NCI-H1694 treated with DMSO at 0.1 percent for 48 hours (cell line): ENCODE data around the gene SLC35F3.
A peak's percentile ranks its signal among the peaks of the same experiment; 100 is the strongest.
"Not testable (repeated sequence)": the region's sequence is repeated elsewhere in the genome, so short reads cannot be mapped to it uniquely, and the experiment has no call there.

Source experiments
- DNase-seq: peaks from one replicate; lab custom pipeline; 2025; lab: John Stamatoyannopoulos, UW

Gene SLC35F3

GRCh38 chr1:234292011-234292410, 387.5 kb downstream of the SLC35F3 start:
- no peak for DNase-seq

DNA sequence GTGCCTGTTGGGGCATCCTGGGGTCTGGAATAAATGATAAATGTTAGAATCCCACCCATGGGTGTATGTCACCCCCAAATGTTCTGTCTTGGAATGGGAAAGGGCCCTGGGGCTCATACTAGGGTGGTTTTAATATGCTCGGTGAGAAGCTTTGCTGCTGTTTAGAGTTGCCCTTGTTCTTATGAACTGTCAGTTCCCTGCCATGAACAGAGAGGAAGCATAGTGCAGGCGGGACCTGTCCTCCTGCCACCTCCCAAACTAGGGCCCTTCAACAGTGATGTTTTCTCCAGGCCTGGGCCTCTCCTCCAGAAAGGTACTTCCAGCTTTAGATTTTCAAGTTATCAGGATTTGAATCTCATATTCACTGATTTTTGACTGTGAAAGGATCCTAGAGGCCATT, 388.1 kb downstream of the SLC35F3 start:
- no peak for DNase-seq

DNA sequence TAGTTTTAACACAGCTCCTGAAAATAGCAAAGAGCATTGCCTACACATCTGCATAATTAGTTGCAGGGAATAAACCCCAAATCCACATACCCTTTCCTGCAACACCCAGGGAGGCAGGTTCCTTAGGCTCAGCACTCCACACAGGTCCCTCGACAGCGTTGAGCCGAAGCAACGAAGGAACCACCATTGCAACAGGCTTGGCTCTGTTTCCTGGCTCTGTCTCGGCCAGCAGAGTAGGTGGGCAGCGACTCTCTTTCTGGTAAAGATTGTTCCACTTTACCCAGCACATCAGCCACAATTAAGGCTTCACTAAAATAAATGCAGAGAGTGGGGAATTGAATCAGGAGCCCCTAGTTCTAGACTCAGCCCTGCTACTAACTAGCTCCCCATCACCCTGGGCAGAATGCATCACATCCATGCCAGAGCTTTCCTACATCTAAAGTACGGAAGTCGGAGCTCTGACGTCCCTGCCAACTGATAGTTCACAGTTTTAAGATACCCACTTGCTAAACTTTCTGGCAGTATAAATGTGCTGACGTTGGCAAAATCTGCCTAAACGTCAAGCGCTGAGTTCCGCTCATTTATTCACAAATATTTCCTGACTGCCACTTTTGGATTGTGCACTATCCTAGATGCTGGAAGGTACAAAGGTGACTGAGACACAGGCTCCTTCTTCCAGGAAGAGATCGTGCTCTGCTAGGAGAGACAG, 389.8 kb downstream of the SLC35F3 start:
- no peak for DNase-seq

DNA sequence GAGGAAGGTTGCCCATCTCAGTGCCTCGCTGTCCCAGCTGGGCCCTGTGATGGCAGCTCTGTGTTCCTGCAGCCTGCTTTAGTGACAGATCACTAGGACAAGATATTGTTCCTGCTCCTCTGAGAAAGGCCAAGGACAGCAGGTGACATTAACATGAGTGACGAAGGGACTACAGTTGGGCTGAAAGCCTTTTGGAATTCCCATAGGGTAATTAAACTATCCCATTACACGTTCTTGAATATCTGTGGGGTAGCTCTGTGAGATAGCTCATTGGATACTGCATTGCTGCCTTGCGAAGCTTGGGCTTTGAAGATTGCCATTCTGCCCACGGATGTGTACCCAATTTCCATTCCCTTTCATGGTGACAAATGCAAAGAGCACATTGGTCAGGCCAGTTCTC, 390.6 kb downstream of the SLC35F3 start:
- no peak for DNase-seq

- DNase-seq, result no peak
Measured at GRCh38 chr1:234295626-234296025, 391.1 kb downstream of the SLC35F3 start.

DNA sequence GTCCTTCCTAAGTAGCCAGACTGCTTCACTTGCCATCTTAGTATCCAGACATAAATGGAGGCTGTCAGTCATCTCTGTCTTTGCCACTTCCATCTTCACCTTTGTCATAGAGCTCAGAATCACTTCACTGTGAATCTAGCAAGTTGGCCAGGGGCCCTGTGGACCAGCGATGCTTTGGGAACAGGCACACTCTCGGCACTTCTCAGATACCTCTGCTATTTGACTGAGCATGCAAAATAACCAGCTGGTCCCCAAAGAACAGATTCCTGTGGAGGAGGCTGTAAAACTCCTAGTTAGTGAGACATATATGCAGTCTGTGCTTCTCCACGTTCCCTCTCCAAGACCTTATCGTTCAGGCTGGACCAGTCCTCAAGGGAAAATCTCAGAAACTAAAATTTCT, 392.0 kb downstream of the SLC35F3 start:
- DNase-seq, result no peak

GRCh38 chr1:234297668-234298067, 393.2 kb downstream of the SLC35F3 start:
- no peak for DNase-seq

- no peak for DNase-seq
Measured at GRCh38 chr1:234300096-234300495, 395.6 kb downstream of the SLC35F3 start.

GRCh38 chr1:234301663-234302062, 397.2 kb downstream of the SLC35F3 start:
- not testable (repeated sequence) for DNase-seq

DNA sequence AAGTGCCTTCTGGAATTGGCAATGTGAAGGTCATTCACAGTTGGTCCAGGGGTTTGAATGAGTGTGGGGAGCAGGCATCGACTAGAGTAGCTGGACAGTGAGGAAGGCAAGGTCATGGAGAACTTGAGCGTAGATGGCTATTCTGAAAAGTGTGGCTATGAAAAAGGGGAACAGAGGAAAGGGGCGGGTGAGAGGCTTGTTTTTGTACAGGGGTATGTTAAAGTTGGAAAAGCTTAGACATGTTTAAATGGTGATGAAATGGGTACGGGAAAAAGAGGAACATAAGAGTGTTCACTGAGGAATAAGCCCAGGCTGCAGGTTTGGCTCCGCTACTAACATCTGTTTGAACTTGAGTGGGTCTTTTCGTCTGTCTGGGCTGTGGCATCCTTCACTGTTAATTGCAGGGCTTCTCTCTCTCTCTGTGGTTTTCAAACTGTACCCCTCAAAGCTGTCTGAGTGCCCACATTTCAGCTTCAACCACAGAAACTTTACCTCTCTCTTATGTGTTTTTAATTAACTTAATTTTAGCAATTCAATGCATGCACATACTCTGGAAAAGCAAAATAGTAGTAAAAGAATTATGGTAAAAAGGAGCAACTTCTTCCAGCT, 398.0 kb downstream of the SLC35F3 start:
- DNase-seq, result no peak

DNA sequence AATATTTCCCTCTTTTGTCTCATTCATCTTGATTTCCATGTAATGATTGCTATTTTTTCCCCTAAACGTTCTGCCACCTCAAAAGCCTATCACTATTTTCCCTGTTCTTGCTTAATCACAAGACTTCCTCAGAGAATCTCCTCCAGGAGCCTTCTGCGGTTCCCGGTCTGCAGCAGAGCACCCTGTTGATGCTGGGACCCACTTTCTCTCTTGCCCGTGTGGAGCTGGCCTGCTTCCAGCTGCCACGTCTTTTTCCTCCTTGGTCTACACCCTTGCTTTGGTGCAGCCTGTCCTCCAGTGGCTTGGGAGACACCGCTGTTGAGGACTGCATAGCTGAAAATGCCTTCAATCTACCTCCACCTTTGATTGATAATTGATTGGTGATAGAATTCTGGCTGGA, 398.8 kb downstream of the SLC35F3 start:
- DNase-seq, result no peak

- DNase-seq, result no peak
Measured at GRCh38 chr1:234307726-234308125, 403.2 kb downstream of the SLC35F3 start.

GRCh38 chr1:234309243-234309597, 404.7 kb downstream of the SLC35F3 start:
- DNase-seq, result no peak

- peak; percentile 67 for DNase-seq
Measured at GRCh38 chr1:234309598-234310459, 405.4 kb downstream of the SLC35F3 start.

DNA sequence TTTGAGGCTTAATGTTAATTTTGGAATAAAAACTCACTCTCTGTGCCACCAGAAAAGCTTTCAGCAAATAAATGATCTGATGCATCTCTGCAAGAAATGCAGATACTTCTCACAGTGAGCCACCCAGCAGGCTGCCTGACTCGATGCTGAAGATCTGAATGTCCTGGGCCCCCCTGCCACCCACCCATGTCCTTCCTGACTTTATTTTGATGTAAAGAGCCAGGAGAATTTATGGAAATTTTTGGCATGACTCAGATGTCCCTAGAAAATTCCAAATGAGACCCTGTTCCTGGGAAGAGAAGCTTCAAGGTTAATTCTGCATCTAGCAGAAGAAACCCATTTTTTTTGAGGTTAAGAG, 406.0 kb downstream of the SLC35F3 start:
- no peak for DNase-seq

DNA sequence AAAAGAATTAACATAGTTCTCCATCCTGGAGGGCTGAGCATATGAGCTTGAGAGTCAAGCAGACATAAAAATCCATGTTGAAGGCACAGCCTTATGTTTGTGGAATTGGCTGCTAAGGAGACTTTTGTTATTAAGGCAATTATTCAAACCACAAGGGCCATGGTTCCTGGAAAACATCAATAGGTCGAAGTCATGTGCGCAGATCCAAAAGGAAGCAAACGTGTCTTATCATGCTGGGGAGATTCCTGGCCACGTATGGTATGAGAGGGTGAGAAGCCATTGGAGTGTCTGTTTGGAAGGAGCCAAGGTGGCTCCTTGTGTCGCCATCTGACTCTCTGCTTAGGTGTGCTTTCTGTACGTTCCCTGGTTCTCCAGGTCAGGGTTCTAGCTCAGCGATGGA, 406.9 kb downstream of the SLC35F3 start:
- no peak for DNase-seq

DNA sequence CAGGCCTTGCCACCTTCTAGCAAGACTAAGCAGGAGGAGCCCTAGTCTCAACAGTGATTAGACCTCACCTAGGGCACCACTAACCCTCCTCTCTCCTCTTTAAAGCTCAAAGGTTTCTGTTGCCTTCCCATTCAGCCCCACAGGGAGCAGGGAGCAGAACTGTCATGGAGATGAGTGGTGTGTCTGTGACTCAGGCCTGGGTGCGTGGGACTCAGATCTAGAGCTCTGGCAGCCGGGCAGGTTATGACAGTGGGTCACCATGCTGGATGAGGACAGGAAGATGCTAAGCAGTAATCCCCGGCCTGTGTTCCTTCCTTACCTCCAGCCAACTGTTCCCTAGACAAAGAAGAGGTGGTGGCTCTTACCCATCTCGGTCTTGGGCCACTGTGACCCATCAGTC, 408.7 kb downstream of the SLC35F3 start:
- DNase-seq, result no peak

GRCh38 chr1:234315091-234315541, 410.6 kb downstream of the SLC35F3 start:
- DNase-seq, result no peak

- no peak for DNase-seq
Measured at GRCh38 chr1:234315588-234315987, 411.1 kb downstream of the SLC35F3 start.

DNA sequence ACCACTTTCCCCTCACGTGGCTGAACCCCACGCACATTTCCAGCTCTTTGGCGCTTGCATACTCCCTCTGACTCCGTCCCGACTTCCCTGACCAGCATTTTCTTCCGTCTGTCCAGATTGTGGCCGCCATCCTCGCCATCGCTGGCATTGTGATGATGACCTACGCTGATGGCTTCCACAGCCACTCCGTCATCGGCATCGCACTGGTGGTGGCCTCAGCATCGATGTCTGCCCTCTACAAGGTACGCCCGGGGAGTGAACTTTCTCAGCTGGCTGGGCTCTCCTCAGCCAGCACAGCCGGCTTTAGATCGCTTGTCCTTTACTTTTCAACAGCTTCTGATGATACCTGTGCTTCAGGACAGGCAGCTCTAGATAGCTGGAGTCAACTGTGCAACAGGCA, 412.0 kb downstream of the SLC35F3 start:
- DNase-seq, result no peak

- DNase-seq, result no peak
Measured at GRCh38 chr1:234316937-234317336, 412.5 kb downstream of the SLC35F3 start.

DNA sequence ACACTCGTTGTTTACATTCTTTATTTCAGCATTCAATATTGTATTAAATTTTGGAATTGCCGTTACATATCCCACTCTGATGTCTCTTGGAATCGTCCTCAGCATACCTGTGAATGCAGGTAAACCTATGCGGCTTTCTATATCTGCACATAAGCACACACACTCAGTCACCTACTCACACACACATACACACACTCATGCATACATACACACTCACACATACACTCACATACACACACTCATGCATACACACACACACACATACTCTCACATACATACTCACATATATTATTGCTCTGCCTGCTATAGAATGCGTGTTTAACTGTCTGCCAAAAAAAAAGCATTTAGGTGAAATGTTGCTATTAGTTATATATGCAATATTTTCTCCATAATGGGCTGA, 415.6 kb downstream of the SLC35F3 start:
- no peak for DNase-seq

GRCh38 chr1:234320549-234320948, 416.1 kb downstream of the SLC35F3 start:
- DNase-seq, result no peak
